ENCODE measurements around the gene EIF5. TPM values are rescaled to one million over a fixed set of nuclear protein-coding genes. Genes with fewer than 3 reads are reported as not detected.

EIF5 gene
- total RNA-seq, 1 donor from 2014 or later = 274 TPM

- ATAC-seq (ENCODE audit: low read depth) = no peak
- CTCF ChIA-PET = no interaction called here
Observed at GRCh38 chr14:103367995-103368394, 34.0 kb downstream of the EIF5 start.

GRCh38 chr14:103370087-103370486, 36.0 kb downstream of the EIF5 start:
- POLR2A ChIA-PET = no interaction called here

More at GRCh38 chr14:103367995-103368394, 34.0 kb downstream of the EIF5 start:
- Mint-ChIP-seq H3K4me3 (no peak overlapping the region), H3K27ac (no peak overlapping the region), H3K27me3 (peaks cover 8% of the 10 kb centered on the region), H3K9me3 (peaks cover 7% of the 10 kb centered on the region), H3K36me3 (ENCODE audit: low read depth) (no peaks in the 10 kb centered on the region), H3K4me1 (peaks cover 2% of the 10 kb centered on the region)
- no peak for DNase-seq
- POLR2A ChIA-PET = no interaction called here
- intact Hi-C loops (cut with micrococcal nuclease) = no loop called here
- TF ChIP-seq CTCF (IDR thresholded peaks at IDR 0.05) = no peak

GRCh38 chr14:103372017-103372416, 38.0 kb downstream of the EIF5 start:
- TF ChIP-seq CTCF (IDR thresholded peaks at IDR 0.05) = no peak
- ATAC-seq (ENCODE audit: low read depth) (no peak), DNase-seq (no peak)
- H3K9me3 Mint-ChIP-seq = no peaks in the 10 kb centered on the region
- peaks cover 5% of the 10 kb centered on the region for H3K27me3 Mint-ChIP-seq
- H3K4me1 Mint-ChIP-seq = peaks cover 2% of the 10 kb centered on the region
- no peaks in the 10 kb centered on the region for H3K36me3 Mint-ChIP-seq (ENCODE audit: low read depth)
- intact Hi-C loops (cut with micrococcal nuclease) = no loop called here
- H3K4me3 Mint-ChIP-seq = no peak overlapping the region
- ChIA-PET CTCF (no interaction called here), POLR2A (no interaction called here)
- H3K27ac Mint-ChIP-seq = no peak overlapping the region

More at GRCh38 chr14:103370087-103370486, 36.0 kb downstream of the EIF5 start:
- Mint-ChIP-seq H3K9me3 (no peaks in the 10 kb centered on the region), H3K36me3 (ENCODE audit: low read depth) (no peaks in the 10 kb centered on the region), H3K27me3 (peaks cover 9% of the 10 kb centered on the region), H3K27ac (no peak overlapping the region), H3K4me3 (no peak overlapping the region), H3K4me1 (peaks cover 2% of the 10 kb centered on the region)
- intact Hi-C loops (cut with micrococcal nuclease) = no loop called here
- CTCF ChIA-PET = no interaction called here
- no peak for DNase-seq
- TF ChIP-seq CTCF (IDR thresholded peaks at IDR 0.05) = no peak
- ATAC-seq (ENCODE audit: low read depth) = no peak

- peaks cover 2% of the 10 kb centered on the region for H3K4me1 Mint-ChIP-seq
- no peaks in the 10 kb centered on the region for H3K36me3 Mint-ChIP-seq (ENCODE audit: low read depth)
- ATAC-seq (ENCODE audit: low read depth) (no peak), DNase-seq (no peak)
- H3K4me3 Mint-ChIP-seq = no peak overlapping the region
- no peak overlapping the region for H3K27ac Mint-ChIP-seq
- intact Hi-C loops (cut with micrococcal nuclease) = no loop called here
- no peak for TF ChIP-seq CTCF (IDR thresholded peaks at IDR 0.05)
- peaks cover 4% of the 10 kb centered on the region for H3K27me3 Mint-ChIP-seq
- ChIA-PET CTCF (interaction anchor here (2.1 kb wide), 1 partner anchor 18 kb away, joined by 6 read pairs; no protein-coding TSS in a partner anchor), POLR2A (no interaction called here)
- H3K9me3 Mint-ChIP-seq = no peaks in the 10 kb centered on the region
Observed at GRCh38 chr14:103372552-103373304, 38.7 kb downstream of the EIF5 start.

GRCh38 chr14:103374121-103374520, 40.1 kb downstream of the EIF5 start:
- no peak overlapping the region for H3K4me3 Mint-ChIP-seq

More at GRCh38 chr14:103374121-103374520, 40.1 kb downstream of the EIF5 start:
- CTCF ChIA-PET = interaction anchor here (2.1 kb wide), 1 partner anchor 17 kb away, joined by 6 read pairs; no protein-coding TSS in a partner anchor
- no peaks in the 10 kb centered on the region for H3K9me3 Mint-ChIP-seq
- no peak for DNase-seq
- H3K27ac Mint-ChIP-seq = no peak overlapping the region
- TF ChIP-seq CTCF (IDR thresholded peaks at IDR 0.05) = no peak
- POLR2A ChIA-PET = no interaction called here
- no peaks in the 10 kb centered on the region for H3K36me3 Mint-ChIP-seq (ENCODE audit: low read depth)
- ATAC-seq (ENCODE audit: low read depth) = no peak
- intact Hi-C loops (cut with micrococcal nuclease) = no loop called here
- H3K4me1 Mint-ChIP-seq = peaks cover 2% of the 10 kb centered on the region
- H3K27me3 Mint-ChIP-seq = peaks cover 5% of the 10 kb centered on the region
